ENCODE results near the gene GCGR. TPM values are rescaled to one million over a fixed set of nuclear protein-coding genes. Genes with fewer than 3 reads are reported as not detected.

GCGR gene
- total RNA-seq, 1 experiment from 2014 or later: 1.4 TPM

GRCh38 chr17:81844327-81844851, 40.4 kb downstream of the GCGR start:
- TF ChIP-seq IRF2 (CRISPR knock-in tag; IDR thresholded peaks at IDR 0.05; ENCODE audit: borderline replicate concordance, low read depth): no peak
- TF ChIP-seq PRRX2 (CRISPR knock-in tag; IDR thresholded peaks at IDR 0.05): no peak
- TF ChIP-seq, protein P1, sequence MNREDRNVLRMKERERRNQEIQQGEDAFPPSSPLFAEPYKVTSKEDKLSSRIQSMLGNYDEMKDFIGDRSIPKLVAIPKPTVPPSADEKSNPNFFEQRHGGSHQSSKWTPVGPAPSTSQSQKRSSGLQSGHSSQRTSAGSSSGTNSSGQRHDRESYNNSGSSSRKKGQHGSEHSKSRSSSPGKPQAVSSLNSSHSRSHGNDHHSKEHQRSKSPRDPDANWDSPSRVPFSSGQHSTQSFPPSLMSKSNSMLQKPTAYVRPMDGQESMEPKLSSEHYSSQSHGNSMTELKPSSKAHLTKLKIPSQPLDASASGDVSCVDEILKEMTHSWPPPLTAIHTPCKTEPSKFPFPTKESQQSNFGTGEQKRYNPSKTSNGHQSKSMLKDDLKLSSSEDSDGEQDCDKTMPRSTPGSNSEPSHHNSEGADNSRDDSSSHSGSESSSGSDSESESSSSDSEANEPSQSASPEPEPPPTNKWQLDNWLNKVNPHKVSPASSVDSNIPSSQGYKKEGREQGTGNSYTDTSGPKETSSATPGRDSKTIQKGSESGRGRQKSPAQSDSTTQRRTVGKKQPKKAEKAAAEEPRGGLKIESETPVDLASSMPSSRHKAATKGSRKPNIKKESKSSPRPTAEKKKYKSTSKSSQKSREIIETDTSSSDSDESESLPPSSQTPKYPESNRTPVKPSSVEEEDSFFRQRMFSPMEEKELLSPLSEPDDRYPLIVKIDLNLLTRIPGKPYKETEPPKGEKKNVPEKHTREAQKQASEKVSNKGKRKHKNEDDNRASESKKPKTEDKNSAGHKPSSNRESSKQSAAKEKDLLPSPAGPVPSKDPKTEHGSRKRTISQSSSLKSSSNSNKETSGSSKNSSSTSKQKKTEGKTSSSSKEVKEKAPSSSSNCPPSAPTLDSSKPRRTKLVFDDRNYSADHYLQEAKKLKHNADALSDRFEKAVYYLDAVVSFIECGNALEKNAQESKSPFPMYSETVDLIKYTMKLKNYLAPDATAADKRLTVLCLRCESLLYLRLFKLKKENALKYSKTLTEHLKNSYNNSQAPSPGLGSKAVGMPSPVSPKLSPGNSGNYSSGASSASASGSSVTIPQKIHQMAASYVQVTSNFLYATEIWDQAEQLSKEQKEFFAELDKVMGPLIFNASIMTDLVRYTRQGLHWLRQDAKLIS (CRISPR knock-in tag; IDR thresholded peaks at IDR 0.05; ENCODE audit: borderline replicate concordance): no peak
- no peak for TF ChIP-seq FOXK1 (CRISPR knock-in tag; IDR thresholded peaks at IDR 0.05)
- no peak for TF ChIP-seq GTF2I (CRISPR knock-in tag; conservative IDR thresholded peaks at IDR 0.05)
- TF ChIP-seq MYBL2 (CRISPR knock-in tag; IDR thresholded peaks at IDR 0.05): no peak
- TF ChIP-seq, protein P2, sequence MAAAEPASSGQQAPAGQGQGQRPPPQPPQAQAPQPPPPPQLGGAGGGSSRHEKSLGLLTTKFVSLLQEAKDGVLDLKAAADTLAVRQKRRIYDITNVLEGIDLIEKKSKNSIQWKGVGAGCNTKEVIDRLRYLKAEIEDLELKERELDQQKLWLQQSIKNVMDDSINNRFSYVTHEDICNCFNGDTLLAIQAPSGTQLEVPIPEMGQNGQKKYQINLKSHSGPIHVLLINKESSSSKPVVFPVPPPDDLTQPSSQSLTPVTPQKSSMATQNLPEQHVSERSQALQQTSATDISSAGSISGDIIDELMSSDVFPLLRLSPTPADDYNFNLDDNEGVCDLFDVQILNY (CRISPR knock-in tag; IDR thresholded peaks at IDR 0.05): no peak
- TF ChIP-seq, protein P3, sequence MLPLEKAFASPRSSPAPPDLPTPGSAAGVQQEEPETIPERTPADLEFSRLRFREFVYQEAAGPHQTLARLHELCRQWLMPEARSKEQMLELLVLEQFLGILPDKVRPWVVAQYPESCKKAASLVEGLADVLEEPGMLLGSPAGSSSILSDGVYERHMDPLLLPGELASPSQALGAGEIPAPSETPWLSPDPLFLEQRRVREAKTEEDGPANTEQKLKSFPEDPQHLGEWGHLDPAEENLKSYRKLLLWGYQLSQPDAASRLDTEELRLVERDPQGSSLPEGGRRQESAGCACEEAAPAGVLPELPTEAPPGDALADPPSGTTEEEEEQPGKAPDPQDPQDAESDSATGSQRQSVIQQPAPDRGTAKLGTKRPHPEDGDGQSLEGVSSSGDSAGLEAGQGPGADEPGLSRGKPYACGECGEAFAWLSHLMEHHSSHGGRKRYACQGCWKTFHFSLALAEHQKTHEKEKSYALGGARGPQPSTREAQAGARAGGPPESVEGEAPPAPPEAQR (CRISPR knock-in tag; IDR thresholded peaks at IDR 0.05): no peak
- TF ChIP-seq ZNF232 (CRISPR knock-in tag; IDR thresholded peaks at IDR 0.05): no peak
- no peak for TF ChIP-seq ESRRA (CRISPR knock-in tag; IDR thresholded peaks at IDR 0.05; ENCODE audit: borderline replicate concordance)
- TF ChIP-seq, protein P4, sequence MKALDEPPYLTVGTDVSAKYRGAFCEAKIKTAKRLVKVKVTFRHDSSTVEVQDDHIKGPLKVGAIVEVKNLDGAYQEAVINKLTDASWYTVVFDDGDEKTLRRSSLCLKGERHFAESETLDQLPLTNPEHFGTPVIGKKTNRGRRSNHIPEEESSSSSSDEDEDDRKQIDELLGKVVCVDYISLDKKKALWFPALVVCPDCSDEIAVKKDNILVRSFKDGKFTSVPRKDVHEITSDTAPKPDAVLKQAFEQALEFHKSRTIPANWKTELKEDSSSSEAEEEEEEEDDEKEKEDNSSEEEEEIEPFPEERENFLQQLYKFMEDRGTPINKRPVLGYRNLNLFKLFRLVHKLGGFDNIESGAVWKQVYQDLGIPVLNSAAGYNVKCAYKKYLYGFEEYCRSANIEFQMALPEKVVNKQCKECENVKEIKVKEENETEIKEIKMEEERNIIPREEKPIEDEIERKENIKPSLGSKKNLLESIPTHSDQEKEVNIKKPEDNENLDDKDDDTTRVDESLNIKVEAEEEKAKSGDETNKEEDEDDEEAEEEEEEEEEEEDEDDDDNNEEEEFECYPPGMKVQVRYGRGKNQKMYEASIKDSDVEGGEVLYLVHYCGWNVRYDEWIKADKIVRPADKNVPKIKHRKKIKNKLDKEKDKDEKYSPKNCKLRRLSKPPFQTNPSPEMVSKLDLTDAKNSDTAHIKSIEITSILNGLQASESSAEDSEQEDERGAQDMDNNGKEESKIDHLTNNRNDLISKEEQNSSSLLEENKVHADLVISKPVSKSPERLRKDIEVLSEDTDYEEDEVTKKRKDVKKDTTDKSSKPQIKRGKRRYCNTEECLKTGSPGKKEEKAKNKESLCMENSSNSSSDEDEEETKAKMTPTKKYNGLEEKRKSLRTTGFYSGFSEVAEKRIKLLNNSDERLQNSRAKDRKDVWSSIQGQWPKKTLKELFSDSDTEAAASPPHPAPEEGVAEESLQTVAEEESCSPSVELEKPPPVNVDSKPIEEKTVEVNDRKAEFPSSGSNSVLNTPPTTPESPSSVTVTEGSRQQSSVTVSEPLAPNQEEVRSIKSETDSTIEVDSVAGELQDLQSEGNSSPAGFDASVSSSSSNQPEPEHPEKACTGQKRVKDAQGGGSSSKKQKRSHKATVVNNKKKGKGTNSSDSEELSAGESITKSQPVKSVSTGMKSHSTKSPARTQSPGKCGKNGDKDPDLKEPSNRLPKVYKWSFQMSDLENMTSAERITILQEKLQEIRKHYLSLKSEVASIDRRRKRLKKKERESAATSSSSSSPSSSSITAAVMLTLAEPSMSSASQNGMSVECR (CRISPR knock-in tag; IDR thresholded peaks at IDR 0.05; ENCODE audit: borderline replicate concordance): no peak
- TF ChIP-seq ZNF281 (CRISPR knock-in tag; IDR thresholded peaks at IDR 0.05): no peak
- no peak for TF ChIP-seq ELF4 (CRISPR knock-in tag; IDR thresholded peaks at IDR 0.05; ENCODE audit: low read depth)
- TF ChIP-seq ZNF532 (CRISPR knock-in tag; IDR thresholded peaks at IDR 0.05; ENCODE audit: borderline replicate concordance): no peak
- no peak for TF ChIP-seq GRHL2 (CRISPR knock-in tag; IDR thresholded peaks at IDR 0.05; ENCODE audit: insufficient replicate concordance, severe bottlenecking)
- TF ChIP-seq NFATC4 (CRISPR knock-in tag; IDR thresholded peaks at IDR 0.05): no peak
- no peak for ATAC-seq
- CTCF ChIA-PET: no interaction called here

More at GRCh38 chr17:81844327-81844851, 40.4 kb downstream of the GCGR start:
- H3K4me1 Mint-ChIP-seq: no peaks in the 10 kb centered on the region
- no peaks in the 10 kb centered on the region for H3K9me3 Mint-ChIP-seq
- H3K36me3 Mint-ChIP-seq: peaks cover 34% of the 10 kb centered on the region
- H3K4me3 Mint-ChIP-seq: no peak overlapping the region
- no peak overlapping the region for H3K27ac Mint-ChIP-seq
- POLR2A ChIA-PET: interaction anchor here (0.9 kb wide), 1 partner anchor 11 kb away, joined by 3 read pairs; the partner anchor contains the start of gene MCRIP1
- H3K27me3 Mint-ChIP-seq (ENCODE audit: low read depth): no peaks in the 10 kb centered on the region
- no peak for DNase-seq (ENCODE audit: low spot score)

Measured in WTC11 (cell line).